D341Med (cell line): Measurements from ENCODE around the gene SAMD13.

ENCODE experiments used
- DNase-seq: peaks from one replicate; pipeline ENCODE4 v3.0.0; 2012; ENCODE audit warnings: low spot score

SAMD13 gene

GRCh38 chr1:84373436-84374141, 72.1 kb downstream of the SAMD13 start:
- DNase-seq = no peak

- no peak for DNase-seq
Measured at GRCh38 chr1:84374991-84375696, 73.6 kb downstream of the SAMD13 start.

GRCh38 chr1:84376000-84376910, 74.7 kb downstream of the SAMD13 start:
- DNase-seq = no peak

- no peak for DNase-seq
Measured at GRCh38 chr1:84377480-84378095, 76.1 kb downstream of the SAMD13 start.

- DNase-seq = no peak
Measured at GRCh38 chr1:84379138-84379916, 77.8 kb downstream of the SAMD13 start.

GRCh38 chr1:84379917-84380180, 78.3 kb downstream of the SAMD13 start:
- no peak for DNase-seq

GRCh38 chr1:84382127-84382526, 80.6 kb downstream of the SAMD13 start:
- DNase-seq = no peak

GRCh38 chr1:84385347-84385746, 83.8 kb downstream of the SAMD13 start:
- no peak for DNase-seq

- no peak for DNase-seq
Measured at GRCh38 chr1:84386716-84387479, 85.4 kb downstream of the SAMD13 start.

- no peak for DNase-seq
Measured at GRCh38 chr1:84387480-84388163, 86.1 kb downstream of the SAMD13 start.

- no peak for DNase-seq
Measured at GRCh38 chr1:84390226-84390625, 88.7 kb downstream of the SAMD13 start.

- no peak for DNase-seq
Measured at GRCh38 chr1:84398175-84399155, 97.0 kb downstream of the SAMD13 start, which contains the start of gene DNASE2B. DNASE2B (plus strand) TSS chr1:84398484; CDS start chr1:84398565, 81 bp downstream.
